ENCODE measurements around the gene MUTYH. TPM values are rescaled to one million over a fixed set of nuclear protein-coding genes. Genes with fewer than 3 reads are reported as not detected.

MUTYH gene
- total RNA-seq, 1 donor from 2014 or later, result 63.0 TPM

DNA sequence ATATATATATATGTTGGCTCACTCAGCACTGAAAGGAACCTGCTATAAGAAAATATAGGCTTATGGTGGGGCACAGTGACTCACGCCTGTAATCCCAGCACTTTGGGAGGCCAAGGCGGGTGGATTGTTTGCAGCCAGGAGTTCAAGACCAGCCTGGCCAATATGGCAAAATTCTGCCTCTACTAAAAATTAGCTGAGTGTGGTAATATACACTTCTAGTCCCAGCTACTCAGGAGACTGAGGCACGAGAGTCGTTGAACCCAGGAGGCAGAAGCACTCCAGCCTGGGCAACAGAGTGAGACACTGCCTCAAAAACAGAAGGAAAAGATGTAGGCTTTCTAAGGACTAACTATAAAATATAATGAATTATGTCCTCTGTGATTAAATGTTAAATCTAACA, 14.6 kb upstream of the MUTYH start:
- H3K9me3 Mint-ChIP-seq, result no peaks in the 10 kb centered on the region
- peaks cover 17% of the 10 kb centered on the region for H3K36me3 Mint-ChIP-seq (ENCODE audit: low read depth)
- H3K27me3 Mint-ChIP-seq, result no peaks in the 10 kb centered on the region
- CTCF ChIA-PET, result interaction anchor here (0.6 to 13.9 kb wide), 3 partner anchors 9 to 285 kb away, joined by 3 to 326 read pairs (median 3); partner anchors contain the start of gene TESK2
- intact Hi-C loops (cut with micrococcal nuclease), result no loop called here
- ATAC-seq (ENCODE audit: low read depth) (no peak), DNase-seq (no peak)
- POLR2A ChIA-PET, result interaction anchor here (1.2 to 3.6 kb wide), 2 partner anchors 16 to 137 kb away, joined by 5 to 31 read pairs; partner anchors contain the start of gene TESK2
- H3K4me3 Mint-ChIP-seq, result no peak overlapping the region
- no peak overlapping the region for H3K27ac Mint-ChIP-seq
- H3K4me1 Mint-ChIP-seq, result peaks cover 1% of the 10 kb centered on the region
- TF ChIP-seq, protein P1, sequence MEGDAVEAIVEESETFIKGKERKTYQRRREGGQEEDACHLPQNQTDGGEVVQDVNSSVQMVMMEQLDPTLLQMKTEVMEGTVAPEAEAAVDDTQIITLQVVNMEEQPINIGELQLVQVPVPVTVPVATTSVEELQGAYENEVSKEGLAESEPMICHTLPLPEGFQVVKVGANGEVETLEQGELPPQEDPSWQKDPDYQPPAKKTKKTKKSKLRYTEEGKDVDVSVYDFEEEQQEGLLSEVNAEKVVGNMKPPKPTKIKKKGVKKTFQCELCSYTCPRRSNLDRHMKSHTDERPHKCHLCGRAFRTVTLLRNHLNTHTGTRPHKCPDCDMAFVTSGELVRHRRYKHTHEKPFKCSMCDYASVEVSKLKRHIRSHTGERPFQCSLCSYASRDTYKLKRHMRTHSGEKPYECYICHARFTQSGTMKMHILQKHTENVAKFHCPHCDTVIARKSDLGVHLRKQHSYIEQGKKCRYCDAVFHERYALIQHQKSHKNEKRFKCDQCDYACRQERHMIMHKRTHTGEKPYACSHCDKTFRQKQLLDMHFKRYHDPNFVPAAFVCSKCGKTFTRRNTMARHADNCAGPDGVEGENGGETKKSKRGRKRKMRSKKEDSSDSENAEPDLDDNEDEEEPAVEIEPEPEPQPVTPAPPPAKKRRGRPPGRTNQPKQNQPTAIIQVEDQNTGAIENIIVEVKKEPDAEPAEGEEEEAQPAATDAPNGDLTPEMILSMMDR (IDR thresholded peaks at IDR 0.05), result no peak

DNA sequence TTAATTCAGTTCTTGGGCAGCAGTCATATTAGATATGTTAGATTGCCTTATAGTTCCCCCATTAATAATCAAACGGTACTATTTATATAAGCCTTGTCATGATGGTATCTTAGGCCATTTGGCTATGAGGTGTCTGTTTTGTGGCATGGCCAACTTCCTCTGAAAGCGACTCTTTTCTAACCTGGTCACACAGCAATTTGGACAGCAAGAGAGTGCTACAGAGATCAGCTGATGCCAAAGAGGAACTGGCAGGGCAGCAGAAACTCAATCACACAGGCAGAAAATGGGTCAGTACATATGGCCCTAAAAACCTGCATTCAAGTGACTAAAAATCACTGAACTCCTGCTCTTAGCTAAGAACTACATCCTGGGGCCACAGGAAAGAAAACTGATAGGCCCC, 13.4 kb upstream of the MUTYH start:
- Mint-ChIP-seq H3K36me3 (ENCODE audit: low read depth) (peaks cover 17% of the 10 kb centered on the region), H3K9me3 (no peaks in the 10 kb centered on the region), H3K27me3 (no peaks in the 10 kb centered on the region), H3K4me1 (no peaks in the 10 kb centered on the region), H3K4me3 (no peak overlapping the region), H3K27ac (no peak overlapping the region)
- TF ChIP-seq, protein P1 (IDR thresholded peaks at IDR 0.05), result no peak
- CTCF ChIA-PET, result interaction anchor here (13.9 kb wide), 1 partner anchor 139 kb away, joined by 326 read pairs; the partner anchor contains the start of gene TESK2
- no peak for ATAC-seq (ENCODE audit: low read depth)
- DNase-seq, result no peak
- intact Hi-C loops (cut with micrococcal nuclease), result no loop called here
- POLR2A ChIA-PET, result no interaction called here

DNA sequence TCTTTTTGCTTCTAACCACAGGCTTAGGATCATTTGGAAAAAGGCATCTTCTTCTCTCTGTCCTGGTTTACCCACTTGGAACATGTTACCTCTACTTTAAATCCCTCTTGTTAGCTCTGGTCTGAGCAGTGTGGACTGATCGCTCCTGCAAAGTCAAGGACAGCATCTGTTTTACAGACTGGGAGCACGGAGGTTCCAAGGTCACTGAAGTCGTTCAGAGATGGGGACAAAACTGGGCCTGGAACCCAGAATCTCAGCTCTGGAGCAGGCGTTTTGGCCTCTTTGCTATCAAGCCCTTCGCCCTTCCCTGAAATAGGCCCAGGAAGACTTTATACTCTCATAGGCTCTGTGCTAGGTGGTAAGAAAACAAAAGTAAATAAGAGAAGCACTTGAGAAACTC, 11.3 kb upstream of the MUTYH start:
- peaks cover 23% of the 10 kb centered on the region for H3K36me3 Mint-ChIP-seq (ENCODE audit: low read depth)
- H3K27me3 Mint-ChIP-seq, result no peaks in the 10 kb centered on the region
- ChIA-PET CTCF (no interaction called here), POLR2A (interaction anchor here (0.6 kb wide), 1 partner anchor 24 kb away, joined by 6 read pairs; no protein-coding TSS in a partner anchor)
- DNase-seq, result no peak
- no peak for ATAC-seq (ENCODE audit: low read depth)
- no peak overlapping the region for H3K4me3 Mint-ChIP-seq
- H3K4me1 Mint-ChIP-seq, result no peaks in the 10 kb centered on the region
- no peak overlapping the region for H3K27ac Mint-ChIP-seq
- H3K9me3 Mint-ChIP-seq, result no peaks in the 10 kb centered on the region
- TF ChIP-seq, protein P1 (IDR thresholded peaks at IDR 0.05), result no peak
- intact Hi-C loops (cut with micrococcal nuclease), result no loop called here

DNA sequence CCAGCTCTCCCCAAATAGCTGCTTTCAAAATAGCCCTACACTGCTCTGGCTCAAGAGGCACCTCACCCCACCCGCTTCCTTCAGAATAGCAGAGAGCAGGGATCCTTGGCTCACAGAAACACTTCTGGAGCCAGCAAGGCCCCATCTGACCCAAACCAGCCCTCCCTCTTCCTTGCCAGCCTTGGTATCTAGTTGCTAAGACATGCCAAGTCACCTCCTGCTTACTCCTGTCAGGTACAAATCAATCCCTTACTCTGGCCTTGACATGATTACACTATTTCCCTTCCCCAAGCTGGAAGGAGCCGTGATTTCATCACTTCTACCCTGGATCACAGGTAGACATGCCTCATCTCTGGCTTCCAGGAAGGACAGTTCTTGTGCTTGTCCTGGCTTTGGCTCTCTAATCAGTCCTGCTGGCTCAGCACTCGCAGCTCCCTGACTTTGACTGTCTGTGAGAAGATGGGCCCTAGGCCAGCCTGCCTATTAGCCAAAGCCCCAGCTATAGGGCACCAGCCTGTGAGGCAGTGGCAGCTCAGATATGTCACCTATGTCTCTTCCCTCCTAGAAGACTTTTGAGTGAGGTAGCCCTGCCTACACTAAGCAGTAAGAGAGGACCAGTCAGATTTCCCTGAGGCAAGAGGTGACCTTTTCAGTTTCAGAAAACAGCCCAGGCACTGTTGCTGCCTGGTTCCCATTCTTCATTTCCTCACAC, 8.9 kb upstream of the MUTYH start:
- ChIA-PET CTCF (interaction anchor here (1.1 to 2.4 kb wide), 2 partner anchors 9 to 144 kb away, joined by 3 to 8 read pairs; partner anchors contain the start of genes MUTYH and TOE1), POLR2A (interaction anchor here (1.6 to 2.8 kb wide), 2 partner anchors 9 to 141 kb away, joined by 6 to 10 read pairs; partner anchors contain the start of genes MUTYH, TESK2 and TOE1)
- TF ChIP-seq, protein P1 (IDR thresholded peaks at IDR 0.05), result no peak
- no peak overlapping the region for H3K4me3 Mint-ChIP-seq
- H3K27ac Mint-ChIP-seq, result no peak overlapping the region
- H3K36me3 Mint-ChIP-seq (ENCODE audit: low read depth), result peaks cover 39% of the 10 kb centered on the region
- H3K9me3 Mint-ChIP-seq, result no peaks in the 10 kb centered on the region
- ATAC-seq (ENCODE audit: low read depth) (no peak), DNase-seq (no peak)
- no peaks in the 10 kb centered on the region for H3K27me3 Mint-ChIP-seq
- H3K4me1 Mint-ChIP-seq, result no peaks in the 10 kb centered on the region
- intact Hi-C loops (cut with micrococcal nuclease), result no loop called here

DNA sequence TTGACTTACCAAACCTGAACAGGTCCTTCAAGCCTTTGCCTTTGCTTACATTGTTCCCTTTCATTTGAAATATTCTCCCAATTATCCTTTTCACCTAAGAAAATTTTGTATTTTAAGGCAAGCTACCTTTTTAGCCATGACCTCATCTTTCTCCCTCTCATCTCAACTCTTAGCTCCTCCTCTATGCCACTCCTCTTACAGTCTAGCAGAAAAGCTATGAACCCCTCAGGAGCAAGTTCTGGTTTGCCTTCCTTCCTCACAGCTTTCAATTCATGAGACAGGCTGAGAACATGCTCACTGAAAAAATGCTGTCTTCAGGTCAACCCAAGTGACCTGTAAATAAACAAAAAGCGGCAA, 8.3 kb upstream of the MUTYH start:
- Mint-ChIP-seq H3K27me3 (no peaks in the 10 kb centered on the region), H3K36me3 (ENCODE audit: low read depth) (peaks cover 41% of the 10 kb centered on the region), H3K9me3 (no peaks in the 10 kb centered on the region), H3K4me3 (no peak overlapping the region), H3K4me1 (no peaks in the 10 kb centered on the region), H3K27ac (no peak overlapping the region)
- DNase-seq (no peak), ATAC-seq (ENCODE audit: low read depth) (no peak)
- CTCF ChIA-PET, result interaction anchor here (1.1 to 2.4 kb wide), 2 partner anchors 9 to 144 kb away, joined by 3 to 8 read pairs; partner anchors contain the start of genes MUTYH and TOE1
- TF ChIP-seq, protein P1 (IDR thresholded peaks at IDR 0.05), result no peak
- POLR2A ChIA-PET, result interaction anchor here (1.6 to 2.8 kb wide), 2 partner anchors 9 to 142 kb away, joined by 6 to 10 read pairs; partner anchors contain the start of genes MUTYH, TESK2 and TOE1
- intact Hi-C loops (cut with micrococcal nuclease), result no loop called here

Data from activated B cell treated with CpG ODN at 0.5 μM for 24 hours (primary cell).